Measurements from ENCODE around the gene TMEM243.

- TF ChIP-seq CTCF (IDR thresholded peaks at IDR 0.05) (no peak), POLR2A (IDR thresholded peaks at IDR 0.05) (no peak)
Observed at GRCh38 chr7:87190783-87191182, 28.7 kb downstream of the TMEM243 start.

Measured in thyroid gland (tissue), 4 donors.